Thymus (tissue), 11 donors: ENCODE measurements around the gene ACADSB. TPM values are rescaled to one million over a fixed set of nuclear protein-coding genes. Genes with fewer than 3 reads are reported as not detected.

ENCODE experiments used
- DNase-seq, 9 donors: peaks; one replicate each; pipeline ENCODE4 v3.0.0-alpha.2; 2013; ENCODE audit warnings: low spot score in 9 of 9, low read depth in 6 of 9, missing footprints in 1 of 9
- H3K27ac ChIP-seq, 2 donors: one replicate each; pipeline ENCODE4 v1.5.1; 2013; ENCODE audit warnings: control low read depth in 1 of 2, low read depth in 1 of 2, low read length in 1 of 2, mild to moderate bottlenecking in 1 of 2, moderate library complexity in 1 of 2
- H3K27me3 ChIP-seq, 2 donors: one replicate each; pipeline ENCODE4 v1.5.1; 2013; ENCODE audit warnings: low read length in 1 of 2; ENCODE audit not compliant: control insufficient read depth in 2 of 2, insufficient read depth in 1 of 2
- H3K36me3 ChIP-seq, 2 donors: one replicate each; pipeline ENCODE4 v1.5.1; 2013; ENCODE audit warnings: low read length in 1 of 2, mild to moderate bottlenecking in 1 of 2, moderate library complexity in 1 of 2; ENCODE audit not compliant: control insufficient read depth in 2 of 2, insufficient read depth in 2 of 2
- H3K4me1 ChIP-seq, 2 donors: one replicate each; pipeline ENCODE4 v1.5.1; 2013; ENCODE audit warnings: low read length in 2 of 2; ENCODE audit not compliant: control insufficient read depth in 2 of 2, insufficient read depth in 2 of 2
- H3K4me3 ChIP-seq, 2 donors: one replicate each; pipeline ENCODE4 v1.5.1; 2013; ENCODE audit warnings: low read length in 2 of 2, control low read depth in 1 of 2, mild to moderate bottlenecking in 1 of 2
- H3K9me3 ChIP-seq, 2 donors: one replicate each; pipeline ENCODE4 v1.5.1; 2013; ENCODE audit warnings: low read length in 1 of 2, mild to moderate bottlenecking in 1 of 2; ENCODE audit not compliant: control insufficient read depth in 2 of 2, insufficient read depth in 1 of 2
- WGBS: extraction: QIAGEN DNeasy Blood & Tissue Kit; methylation state at CpG from one replicate; pipeline ENCODE4 v1.1.7; 2013; 5-methylcytosine and 5-hydroxymethylcytosine counted together
- polyA plus RNA-seq: library from polyadenylated mRNA; stranded (reverse); fragments of 200-250 nt; gene quantifications from one replicate; pipeline ENCODE4 v1.2.3, GENCODE V29; 2013
- total RNA-seq: library from RNA; stranded (reverse); fragments of 120-200 nt; gene quantifications from one replicate; pipeline ENCODE4 v1.2.4, GENCODE V29; 2013
- donor health status: healthy.

The ACADSB gene
- total and polyA plus RNA-seq, 2 donors, result 5.9 to 11.0 TPM

- no peaks in the 10 kb centered on the region for H3K9me3 ChIP-seq
- H3K36me3 ChIP-seq, result no peaks in the 10 kb centered on the region
- peak overlapping the region in 1 of 2 donors; percentile 58 for H3K27ac ChIP-seq
- peaks cover 3 to 12% of the 10 kb centered on the region in 2 donors for H3K4me1 ChIP-seq
- H3K27me3 ChIP-seq, result no peaks in the 10 kb centered on the region
- 17% methylated on average over 4 of the region's 4 CpGs for WGBS
- H3K4me3 ChIP-seq, result peak overlapping the region; percentile 88 to 94
- peak in 4 of 9 donors; percentile 3 to 28 (median 6) for DNase-seq
Measured at GRCh38 chr10:122981066-122981464, 27.7 kb upstream of the ACADSB start.

GRCh38 chr10:122983898-122984297 is 24.9 kb upstream of the ACADSB start:
- Histone ChIP-seq H3K4me1 (peaks cover 3 to 12% of the 10 kb centered on the region in 2 donors), H3K4me3 (no peak overlapping the region), H3K9me3 (no peaks in the 10 kb centered on the region), H3K27me3 (no peaks in the 10 kb centered on the region), H3K27ac (no peak overlapping the region), H3K36me3 (no peaks in the 10 kb centered on the region)
- no peak for DNase-seq
- 97% methylated on average over 6 of the region's 6 CpGs for WGBS

GRCh38 chr10:122984708-122985107 is 24.1 kb upstream of the ACADSB start:
- Histone ChIP-seq H3K9me3 (no peaks in the 10 kb centered on the region), H3K27me3 (no peaks in the 10 kb centered on the region), H3K27ac (no peak overlapping the region), H3K4me3 (no peak overlapping the region), H3K36me3 (no peaks in the 10 kb centered on the region), H3K4me1 (peaks cover 3 to 9% of the 10 kb centered on the region in 2 donors)
- no peak for DNase-seq
- 98% methylated on average over 2 of the region's 2 CpGs for WGBS

GRCh38 chr10:122986335-122986734 is 22.5 kb upstream of the ACADSB start:
- Histone ChIP-seq H3K4me3 (no peak overlapping the region), H3K4me1 (no peaks in the 10 kb centered on the region), H3K27me3 (no peaks in the 10 kb centered on the region), H3K36me3 (no peaks in the 10 kb centered on the region), H3K9me3 (no peaks in the 10 kb centered on the region), H3K27ac (no peak overlapping the region)
- no peak for DNase-seq
- WGBS, result 98% methylated on average over 6 of the region's 6 CpGs

GRCh38 chr10:122988501-122988900 is 20.3 kb upstream of the ACADSB start:
- H3K4me3 ChIP-seq, result no peak overlapping the region
- H3K4me1 ChIP-seq, result no peaks in the 10 kb centered on the region
- H3K27me3 ChIP-seq, result no peaks in the 10 kb centered on the region
- DNase-seq, result no peak
- 98% methylated on average over 2 of the region's 2 CpGs for WGBS
- H3K27ac ChIP-seq, result no peak overlapping the region
- no peaks in the 10 kb centered on the region for H3K9me3 ChIP-seq
- peaks cover 0 to 4% of the 10 kb centered on the region in 2 donors for H3K36me3 ChIP-seq

DNA sequence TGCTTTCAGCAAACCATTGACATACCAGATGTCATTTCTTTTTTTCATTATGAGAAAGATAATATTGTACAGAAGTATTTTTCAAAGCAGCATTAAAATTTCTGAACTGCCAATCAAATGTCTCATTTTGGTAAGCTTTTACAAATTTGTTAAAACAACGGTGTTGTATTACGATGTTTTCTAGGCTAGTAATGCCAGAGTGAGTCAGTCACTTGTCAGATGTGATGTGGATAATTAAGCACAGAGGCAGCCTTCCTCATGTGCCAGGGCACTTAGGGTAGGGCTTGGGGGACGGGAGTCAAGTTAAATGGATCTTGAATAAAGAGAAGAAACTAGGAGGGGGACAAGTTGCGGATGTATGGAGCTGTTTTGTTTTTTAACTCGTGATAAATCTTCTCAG is 18.5 kb upstream of the ACADSB start:
- H3K27me3 ChIP-seq, result no peaks in the 10 kb centered on the region
- no peak overlapping the region for H3K4me3 ChIP-seq
- DNase-seq, result no peak
- no peaks in the 10 kb centered on the region for H3K4me1 ChIP-seq
- H3K27ac ChIP-seq, result no peak overlapping the region
- H3K9me3 ChIP-seq, result no peaks in the 10 kb centered on the region
- 65% methylated on average over 5 of the region's 5 CpGs for WGBS
- H3K36me3 ChIP-seq, result peaks cover 13 to 19% of the 10 kb centered on the region in 2 donors

- DNase-seq, result no peak
- Histone ChIP-seq H3K36me3 (peaks cover 23 to 28% of the 10 kb centered on the region in 2 donors), H3K4me1 (no peaks in the 10 kb centered on the region), H3K27ac (no peak overlapping the region), H3K4me3 (no peak overlapping the region), H3K9me3 (no peaks in the 10 kb centered on the region), H3K27me3 (no peaks in the 10 kb centered on the region)
- WGBS, result 99% methylated on average over 1 of the region's 1 CpG
Measured at GRCh38 chr10:122992031-122992585, 16.7 kb upstream of the ACADSB start.

GRCh38 chr10:122993797-122994336 is 14.9 kb upstream of the ACADSB start:
- Histone ChIP-seq H3K9me3 (no peaks in the 10 kb centered on the region), H3K4me3 (no peak overlapping the region), H3K27ac (no peak overlapping the region), H3K36me3 (peaks cover 28 to 39% of the 10 kb centered on the region in 2 donors), H3K4me1 (no peaks in the 10 kb centered on the region), H3K27me3 (no peaks in the 10 kb centered on the region)
- DNase-seq, result no peak
- 98% methylated on average over 6 of the region's 6 CpGs for WGBS

DNA sequence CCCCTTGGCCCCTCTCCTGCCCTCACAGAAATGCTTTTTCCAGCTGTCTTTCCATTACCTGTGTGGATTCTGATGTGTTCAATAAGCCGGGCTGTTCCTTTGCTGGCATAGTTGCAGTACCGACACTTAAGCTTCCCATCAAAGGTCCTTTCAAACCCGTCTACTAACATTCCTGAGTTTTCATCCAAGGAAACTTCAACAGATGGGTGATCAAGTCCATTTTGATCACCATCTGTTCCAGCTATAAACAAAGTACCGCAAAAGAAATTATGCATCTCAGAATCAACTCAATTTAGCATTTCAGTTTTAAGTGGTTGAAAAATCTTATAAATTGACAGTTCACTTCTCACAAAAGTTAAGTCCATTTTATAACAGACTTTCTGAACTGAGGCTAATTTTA is 12.9 kb upstream of the ACADSB start:
- DNase-seq, result no peak
- Histone ChIP-seq H3K36me3 (peaks cover 31 to 39% of the 10 kb centered on the region in 2 donors), H3K4me3 (no peak overlapping the region), H3K27me3 (no peaks in the 10 kb centered on the region), H3K4me1 (no peaks in the 10 kb centered on the region), H3K27ac (no peak overlapping the region), H3K9me3 (no peaks in the 10 kb centered on the region)
- WGBS, result 97% methylated on average over 4 of the region's 4 CpGs
